ENCODE results near the gene ATP5MK. TPM values are rescaled to one million over a fixed set of nuclear protein-coding genes. Genes with fewer than 3 reads are reported as not detected.

Gene ATP5MK
- total and polyA plus RNA-seq, 12 donors, result 936 to 3,857 (median 1,276) TPM

GRCh38 chr10:103413564-103413963, 17.3 kb upstream of the ATP5MK start:
- H3K27me3 ChIP-seq, result no peaks in the 10 kb centered on the region
- H3K4me1 ChIP-seq, result no peaks in the 10 kb centered on the region
- H3K36me3 ChIP-seq, result peaks cover 5 to 100% (median 91%) of the 10 kb centered on the region in 9 donors
- intact Hi-C loops (cut with DNase I), result loop anchor here in 3 of 10 donors (10.0 kb wide), 2 partner anchors 181 to 451 kb away; no protein-coding TSS in a partner anchor
- H3K9me3 ChIP-seq, result no peaks in the 10 kb centered on the region
- no peak overlapping the region for H3K4me3 ChIP-seq
- ATAC-seq (no peak), DNase-seq (no peak)
- H3K27ac ChIP-seq, result no peak overlapping the region
- WGBS, 2 donors, result 87 to 98% methylated on average over 2 of the region's 2 CpGs
- TF ChIP-seq CTCF (IDR thresholded peaks at IDR 0.05), result no peak

- DNase-seq (no peak), ATAC-seq (no peak)
- Histone ChIP-seq H3K27me3 (no peaks in the 10 kb centered on the region), H3K4me3 (peak overlapping the region; percentile 80 to 98 (median 86)), H3K9me3 (no peaks in the 10 kb centered on the region), H3K4me1 (peaks cover 3 to 50% (median 44%) of the 10 kb centered on the region in 9 donors), H3K36me3 (peaks cover 0 to 63% (median 27%) of the 10 kb centered on the region in 9 donors), H3K27ac (peak overlapping the region in 7 of 10 donors; percentile 70 to 96 (median 93))
- intact Hi-C loops (cut with DNase I), result no loop called here
- TF ChIP-seq CTCF (IDR thresholded peaks at IDR 0.05), result no peak
- 64 to 65% methylated on average over 19 of the region's 19 CpGs for WGBS, 2 donors
Measured at GRCh38 chr10:103397191-103397825, 1.0 kb upstream of the ATP5MK start.

- Histone ChIP-seq H3K4me3 (peak overlapping the region; percentile 80 to 98 (median 86)), H3K4me1 (peaks cover 3 to 53% (median 44%) of the 10 kb centered on the region in 9 donors), H3K27me3 (no peaks in the 10 kb centered on the region), H3K9me3 (no peaks in the 10 kb centered on the region), H3K36me3 (peaks cover 0 to 63% (median 24%) of the 10 kb centered on the region in 9 donors), H3K27ac (peak overlapping the region in 9 of 10 donors; percentile 57 to 96 (median 92))
- intact Hi-C loops (cut with DNase I), result no loop called here
- TF ChIP-seq CTCF (IDR thresholded peaks at IDR 0.05), result no peak
- WGBS, 2 donors, result 0 to 1% methylated on average over 8 of the region's 8 CpGs
- ATAC-seq (no peak), DNase-seq (no peak)
Measured at GRCh38 chr10:103396789-103397087, 463 bp upstream of the ATP5MK start.

GRCh38 chr10:103395754-103396066, 565 bp downstream of the ATP5MK start:
- ATAC-seq, result peak in 4 of 8 donors; percentile 3 to 41 (median 40)

More at GRCh38 chr10:103395754-103396066, 565 bp downstream of the ATP5MK start:
- WGBS, 2 donors, result 1 to 3% methylated on average over 11 of the region's 11 CpGs
- TF ChIP-seq CTCF (IDR thresholded peaks at IDR 0.05), result no peak
- Histone ChIP-seq H3K27me3 (no peaks in the 10 kb centered on the region), H3K4me3 (peak overlapping the region; percentile 80 to 98 (median 86)), H3K27ac (peak overlapping the region; percentile 77 to 96 (median 92)), H3K4me1 (peaks cover 3 to 53% (median 44%) of the 10 kb centered on the region in 9 donors), H3K9me3 (no peaks in the 10 kb centered on the region), H3K36me3 (peaks cover 0 to 63% (median 27%) of the 10 kb centered on the region in 9 donors)
- DNase-seq, result no peak
- intact Hi-C loops (cut with DNase I), result no loop called here
